ENCODE measurements around the gene DNAJC5.

Gene DNAJC5

GRCh38 chr20:63881451-63882226, 13.3 kb upstream of the DNAJC5 start:
- ATAC-seq: no peak
- TF ChIP-seq ISL1 (CRISPR knock-in tag; IDR thresholded peaks at IDR 0.05): no peak
- TF ChIP-seq POU6F1 (CRISPR knock-in tag; IDR thresholded peaks at IDR 0.05; ENCODE audit: borderline replicate concordance, low read depth): no peak
- no peak for TF ChIP-seq ZFP30 (CRISPR knock-in tag; IDR thresholded peaks at IDR 0.05)
- TF ChIP-seq ZNF565 (CRISPR knock-in tag; conservative IDR thresholded peaks at IDR 0.05; ENCODE audit: low read depth): no peak
- no peak for TF ChIP-seq GLIS3 (CRISPR knock-in tag; IDR thresholded peaks at IDR 0.05)
- TF ChIP-seq, protein P1, sequence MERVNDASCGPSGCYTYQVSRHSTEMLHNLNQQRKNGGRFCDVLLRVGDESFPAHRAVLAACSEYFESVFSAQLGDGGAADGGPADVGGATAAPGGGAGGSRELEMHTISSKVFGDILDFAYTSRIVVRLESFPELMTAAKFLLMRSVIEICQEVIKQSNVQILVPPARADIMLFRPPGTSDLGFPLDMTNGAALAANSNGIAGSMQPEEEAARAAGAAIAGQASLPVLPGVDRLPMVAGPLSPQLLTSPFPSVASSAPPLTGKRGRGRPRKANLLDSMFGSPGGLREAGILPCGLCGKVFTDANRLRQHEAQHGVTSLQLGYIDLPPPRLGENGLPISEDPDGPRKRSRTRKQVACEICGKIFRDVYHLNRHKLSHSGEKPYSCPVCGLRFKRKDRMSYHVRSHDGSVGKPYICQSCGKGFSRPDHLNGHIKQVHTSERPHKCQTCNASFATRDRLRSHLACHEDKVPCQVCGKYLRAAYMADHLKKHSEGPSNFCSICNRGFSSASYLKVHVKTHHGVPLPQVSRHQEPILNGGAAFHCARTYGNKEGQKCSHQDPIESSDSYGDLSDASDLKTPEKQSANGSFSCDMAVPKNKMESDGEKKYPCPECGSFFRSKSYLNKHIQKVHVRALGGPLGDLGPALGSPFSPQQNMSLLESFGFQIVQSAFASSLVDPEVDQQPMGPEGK (CRISPR knock-in tag; IDR thresholded peaks at IDR 0.05; ENCODE audit: borderline replicate concordance): no peak
- no peak for TF ChIP-seq TCF4 (CRISPR knock-in tag; IDR thresholded peaks at IDR 0.05; ENCODE audit: borderline replicate concordance)
- no peak for TF ChIP-seq OSR1 (CRISPR knock-in tag; IDR thresholded peaks at IDR 0.05)
- TF ChIP-seq BACH2 (CRISPR knock-in tag; IDR thresholded peaks at IDR 0.05; ENCODE audit: borderline replicate concordance): no peak
- TF ChIP-seq TOX (CRISPR knock-in tag; IDR thresholded peaks at IDR 0.05; ENCODE audit: borderline replicate concordance): no peak
- no peak for TF ChIP-seq ZFP3 (CRISPR knock-in tag; IDR thresholded peaks at IDR 0.05)
- TF ChIP-seq, protein P2, sequence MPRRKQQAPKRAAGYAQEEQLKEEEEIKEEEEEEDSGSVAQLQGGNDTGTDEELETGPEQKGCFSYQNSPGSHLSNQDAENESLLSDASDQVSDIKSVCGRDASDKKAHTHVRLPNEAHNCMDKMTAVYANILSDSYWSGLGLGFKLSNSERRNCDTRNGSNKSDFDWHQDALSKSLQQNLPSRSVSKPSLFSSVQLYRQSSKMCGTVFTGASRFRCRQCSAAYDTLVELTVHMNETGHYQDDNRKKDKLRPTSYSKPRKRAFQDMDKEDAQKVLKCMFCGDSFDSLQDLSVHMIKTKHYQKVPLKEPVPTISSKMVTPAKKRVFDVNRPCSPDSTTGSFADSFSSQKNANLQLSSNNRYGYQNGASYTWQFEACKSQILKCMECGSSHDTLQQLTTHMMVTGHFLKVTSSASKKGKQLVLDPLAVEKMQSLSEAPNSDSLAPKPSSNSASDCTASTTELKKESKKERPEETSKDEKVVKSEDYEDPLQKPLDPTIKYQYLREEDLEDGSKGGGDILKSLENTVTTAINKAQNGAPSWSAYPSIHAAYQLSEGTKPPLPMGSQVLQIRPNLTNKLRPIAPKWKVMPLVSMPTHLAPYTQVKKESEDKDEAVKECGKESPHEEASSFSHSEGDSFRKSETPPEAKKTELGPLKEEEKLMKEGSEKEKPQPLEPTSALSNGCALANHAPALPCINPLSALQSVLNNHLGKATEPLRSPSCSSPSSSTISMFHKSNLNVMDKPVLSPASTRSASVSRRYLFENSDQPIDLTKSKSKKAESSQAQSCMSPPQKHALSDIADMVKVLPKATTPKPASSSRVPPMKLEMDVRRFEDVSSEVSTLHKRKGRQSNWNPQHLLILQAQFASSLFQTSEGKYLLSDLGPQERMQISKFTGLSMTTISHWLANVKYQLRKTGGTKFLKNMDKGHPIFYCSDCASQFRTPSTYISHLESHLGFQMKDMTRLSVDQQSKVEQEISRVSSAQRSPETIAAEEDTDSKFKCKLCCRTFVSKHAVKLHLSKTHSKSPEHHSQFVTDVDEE (CRISPR knock-in tag; IDR thresholded peaks at IDR 0.05): no peak
- no peak for TF ChIP-seq PPARA (CRISPR knock-in tag; IDR thresholded peaks at IDR 0.05; ENCODE audit: borderline replicate concordance)
- no peak for TF ChIP-seq CSDC2 (CRISPR knock-in tag; IDR thresholded peaks at IDR 0.05)
- no peak for TF ChIP-seq SNAI2 (CRISPR knock-in tag; IDR thresholded peaks at IDR 0.05)
- no peak for TF ChIP-seq ZNF70 (CRISPR knock-in tag; IDR thresholded peaks at IDR 0.05)
- no peak for TF ChIP-seq RARB (CRISPR knock-in tag; IDR thresholded peaks at IDR 0.05)

DNA sequence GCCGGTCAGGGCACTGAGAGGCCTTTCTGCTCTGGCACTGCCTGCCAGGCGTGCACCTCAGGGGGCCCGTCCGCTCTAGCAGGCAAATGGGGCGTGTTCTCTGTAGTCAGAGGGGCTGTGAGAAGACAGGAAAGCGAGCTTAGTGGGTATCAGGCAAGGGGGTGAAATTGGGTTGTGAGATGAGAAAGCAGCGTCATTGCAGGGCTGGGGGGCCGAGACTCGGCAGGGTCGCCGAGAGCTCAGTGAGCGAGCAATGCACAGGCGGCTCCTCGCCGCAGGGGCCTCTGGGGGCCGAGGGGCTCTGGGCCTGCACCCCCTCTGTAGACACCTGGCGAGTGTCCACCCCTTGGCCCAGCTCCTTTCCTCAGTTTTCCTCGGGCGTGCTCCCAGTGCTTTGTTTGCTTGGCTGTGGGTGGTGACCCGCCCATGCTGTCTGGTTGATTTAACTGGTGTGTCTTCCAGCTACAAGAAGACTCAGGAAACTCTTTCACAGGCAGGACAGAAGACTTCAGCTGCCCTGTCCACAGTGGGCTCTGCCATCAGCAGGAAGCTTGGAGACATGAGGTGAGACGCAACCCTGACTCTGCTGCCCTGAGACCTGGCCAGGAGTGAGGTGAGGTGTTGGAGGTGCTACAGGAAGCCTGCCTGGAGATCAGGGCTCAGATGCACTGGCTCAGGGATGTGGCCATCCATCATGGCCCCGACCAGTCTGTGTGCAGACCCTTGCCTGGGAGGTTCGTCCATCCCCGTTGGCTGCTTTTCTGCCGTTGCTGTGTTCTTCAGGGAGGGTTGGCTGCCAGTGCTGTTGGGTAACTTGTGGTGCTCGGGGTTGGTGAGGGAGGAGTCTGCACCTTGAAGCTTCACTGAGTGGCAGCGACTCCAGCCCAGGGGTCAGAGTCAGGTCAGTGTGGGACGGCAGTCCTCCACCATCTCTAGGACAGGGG, 12.4 kb upstream of the DNAJC5 start:
- no peak for ATAC-seq
- TF ChIP-seq ZNF8 (CRISPR knock-in tag; IDR thresholded peaks at IDR 0.05) (no peak), RARB (CRISPR knock-in tag; IDR thresholded peaks at IDR 0.05) (no peak), OSR1 (CRISPR knock-in tag; IDR thresholded peaks at IDR 0.05) (no peak), ISL1 (CRISPR knock-in tag; IDR thresholded peaks at IDR 0.05) (no peak), ZNF70 (CRISPR knock-in tag; IDR thresholded peaks at IDR 0.05) (no peak), PPARA (CRISPR knock-in tag; IDR thresholded peaks at IDR 0.05; ENCODE audit: borderline replicate concordance) (no peak), ZFP30 (CRISPR knock-in tag; IDR thresholded peaks at IDR 0.05) (no peak), POU6F1 (CRISPR knock-in tag; IDR thresholded peaks at IDR 0.05; ENCODE audit: borderline replicate concordance, low read depth) (no peak), SNAI2 (CRISPR knock-in tag; IDR thresholded peaks at IDR 0.05) (no peak), TCF4 (CRISPR knock-in tag; IDR thresholded peaks at IDR 0.05; ENCODE audit: borderline replicate concordance) (no peak), BACH2 (CRISPR knock-in tag; IDR thresholded peaks at IDR 0.05; ENCODE audit: borderline replicate concordance) (no peak)
- TF ChIP-seq, protein P2 (CRISPR knock-in tag; IDR thresholded peaks at IDR 0.05): no peak
- TF ChIP-seq, protein P1 (CRISPR knock-in tag; IDR thresholded peaks at IDR 0.05; ENCODE audit: borderline replicate concordance): no peak
- TF ChIP-seq, protein P3, sequence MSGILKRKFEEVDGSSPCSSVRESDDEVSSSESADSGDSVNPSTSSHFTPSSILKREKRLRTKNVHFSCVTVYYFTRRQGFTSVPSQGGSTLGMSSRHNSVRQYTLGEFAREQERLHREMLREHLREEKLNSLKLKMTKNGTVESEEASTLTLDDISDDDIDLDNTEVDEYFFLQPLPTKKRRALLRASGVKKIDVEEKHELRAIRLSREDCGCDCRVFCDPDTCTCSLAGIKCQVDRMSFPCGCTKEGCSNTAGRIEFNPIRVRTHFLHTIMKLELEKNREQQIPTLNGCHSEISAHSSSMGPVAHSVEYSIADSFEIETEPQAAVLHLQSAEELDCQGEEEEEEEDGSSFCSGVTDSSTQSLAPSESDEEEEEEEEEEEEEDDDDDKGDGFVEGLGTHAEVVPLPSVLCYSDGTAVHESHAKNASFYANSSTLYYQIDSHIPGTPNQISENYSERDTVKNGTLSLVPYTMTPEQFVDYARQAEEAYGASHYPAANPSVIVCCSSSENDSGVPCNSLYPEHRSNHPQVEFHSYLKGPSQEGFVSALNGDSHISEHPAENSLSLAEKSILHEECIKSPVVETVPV (CRISPR knock-in tag; IDR thresholded peaks at IDR 0.05): no peak

Data from SK-N-SH treated with all-trans-retinoic acid at 6 μM for 48 hours (cell line).